ENCODE data around the gene PIK3C2G. TPM values are rescaled to one million over a fixed set of nuclear protein-coding genes. Genes with fewer than 3 reads are reported as not detected.

PIK3C2G gene
- polyA plus RNA-seq, 2 of the 4 experiments (the other 2 are of a cell fraction): 0.01 TPM; not detected in 1

GRCh38 chr12:18428416-18428815 lies 167.1 kb downstream of the PIK3C2G start:
- ChIA-PET CTCF (no interaction called here), POLR2A (no interaction called here)
- H3K27ac ChIP-seq: no peak overlapping the region
- 43% methylated on average over 2 of the region's 2 CpGs for WGBS (ENCODE audit: missing lambda C conversion rate)
- H3K4me3 ChIP-seq: no peak overlapping the region
- FAIRE-seq: no peak
- H3K4me2 ChIP-seq: no peak overlapping the region
- no peak for ATAC-seq
- TF ChIP-seq KDM1A (IDR thresholded peaks at IDR 0.05; ENCODE audit: low read depth): no peak
- TF ChIP-seq PBX3 (IDR thresholded peaks at IDR 0.05): no peak
- TF ChIP-seq EHF (CRISPR knock-in tag; IDR thresholded peaks at IDR 0.05): no peak
- no peak for TF ChIP-seq GATA3 (IDR thresholded peaks at IDR 0.05; ENCODE audit: borderline replicate concordance)
- H3K9me3 ChIP-seq: no peaks in the 10 kb centered on the region
- no peaks in the 10 kb centered on the region for H3K4me1 ChIP-seq
- no peak for DNase-seq (ENCODE audit: low read depth in 1 of 2, low spot score in 1 of 2)

- no peak for TF ChIP-seq ATOH8 (CRISPR knock-in tag; IDR thresholded peaks at IDR 0.05; ENCODE audit: low read depth)
- no peak for TF ChIP-seq EP300 (IDR thresholded peaks at IDR 0.05)
- TF ChIP-seq ZFP36 (IDR thresholded peaks at IDR 0.05; ENCODE audit: borderline replicate concordance, partially characterized antibody): no peak
- no peak for TF ChIP-seq CHD2 (IDR thresholded peaks at IDR 0.05; ENCODE audit: low read length, partially characterized antibody)
- TF ChIP-seq CEBPB (IDR thresholded peaks at IDR 0.05): no peak
- no peak for TF ChIP-seq JUNB (IDR thresholded peaks at IDR 0.05)
- TF ChIP-seq SREBF2 (IDR thresholded peaks at IDR 0.05): no peak
- no peak for TF ChIP-seq MYC (IDR thresholded peaks at IDR 0.05; ENCODE audit: borderline replicate concordance, low read length)
- TF ChIP-seq HOXB13 (CRISPR knock-in tag; IDR thresholded peaks at IDR 0.05; ENCODE audit: low read depth): no peak
- no peak for TF ChIP-seq ZSCAN20 (CRISPR knock-in tag; IDR thresholded peaks at IDR 0.05)
- TF ChIP-seq POLR2AphosphoS2 (conservative IDR thresholded peaks at IDR 0.05; ENCODE audit: low read length): no peak
- TF ChIP-seq RARB (CRISPR knock-in tag; IDR thresholded peaks at IDR 0.05): no peak
- TF ChIP-seq NPAS2 (CRISPR knock-in tag; IDR thresholded peaks at IDR 0.05; ENCODE audit: borderline replicate concordance): no peak
- Histone ChIP-seq H3K4me2 (no peak overlapping the region), H3K4me3 (no peak overlapping the region), H3K27ac (no peak overlapping the region), H3K4me1 (no peaks in the 10 kb centered on the region), H3K9me3 (no peaks in the 10 kb centered on the region)
- WGBS (ENCODE audit: missing lambda C conversion rate): 75% methylated on average over 1 of the region's 1 CpG
- CTCF ChIA-PET: no interaction called here
- ATAC-seq: no peak
- DNase-seq (ENCODE audit: low read depth in 1 of 2, low spot score in 1 of 2): no peak
- FAIRE-seq: no peak
- POLR2A ChIA-PET: no interaction called here
Measured at GRCh38 chr12:18429366-18429765, 168.0 kb downstream of the PIK3C2G start.

GRCh38 chr12:18430425-18431048 lies 169.2 kb downstream of the PIK3C2G start:
- ATAC-seq (peak; percentile 64 to 88; a peak in 5 of 6 replicates), DNase-seq (ENCODE audit: low read depth in 1 of 2, low spot score in 1 of 2) (peak; percentile 20 to 50), FAIRE-seq (no peak)
- H3K4me3 ChIP-seq: no peak overlapping the region
- H3K27ac ChIP-seq: no peak overlapping the region
- H3K9me3 ChIP-seq: no peaks in the 10 kb centered on the region
- 10% methylated on average over 3 of the region's 3 CpGs for WGBS (ENCODE audit: missing lambda C conversion rate)
- ChIA-PET POLR2A (no interaction called here), CTCF (interaction anchor here (1.3 kb wide), 1 partner anchor 755 kb away, joined by 3 read pairs; no protein-coding TSS in a partner anchor)
- no peak for TF ChIP-seq JUNB (IDR thresholded peaks at IDR 0.05)
- no peak for TF ChIP-seq GATA3 (IDR thresholded peaks at IDR 0.05; ENCODE audit: borderline replicate concordance)
- no peak for TF ChIP-seq FOXS1 (CRISPR knock-in tag; IDR thresholded peaks at IDR 0.05)
- TF ChIP-seq RAD21 (conservative IDR thresholded peaks at IDR 0.05 in 1 of 2, IDR thresholded peaks at IDR 0.05 in 1 of 2): peak; percentile 55 to 72
- TF ChIP-seq EHF (CRISPR knock-in tag; IDR thresholded peaks at IDR 0.05): no peak
- peak; percentile 37 for TF ChIP-seq CTCF (IDR thresholded peaks at IDR 0.05)
- no peak for TF ChIP-seq TFCP2L1 (CRISPR knock-in tag; IDR thresholded peaks at IDR 0.05)
- no peak for TF ChIP-seq EHMT2 (IDR thresholded peaks at IDR 0.05; ENCODE audit: low read depth)
- TF ChIP-seq POLR2AphosphoS2 (conservative IDR thresholded peaks at IDR 0.05; ENCODE audit: low read length): no peak
- no peak for TF ChIP-seq ESRRA (IDR thresholded peaks at IDR 0.05; ENCODE audit: borderline replicate concordance, low read length)
- TF ChIP-seq RARB (CRISPR knock-in tag; IDR thresholded peaks at IDR 0.05): no peak
- no peak for TF ChIP-seq SREBF2 (IDR thresholded peaks at IDR 0.05)
- no peak for TF ChIP-seq KDM1A (IDR thresholded peaks at IDR 0.05; ENCODE audit: low read depth)
- TF ChIP-seq CHD4 (IDR thresholded peaks at IDR 0.05; ENCODE audit: borderline replicate concordance): no peak
- no peak overlapping the region for H3K4me2 ChIP-seq
- no peaks in the 10 kb centered on the region for H3K4me1 ChIP-seq
